KBM-7 (cell line): Measurements from ENCODE around the gene CRYBG3.

Experiments
- DNase-seq: peaks from one replicate; pipeline ENCODE4 v3.0.0-alpha.2; 2015
- in situ Hi-C: fragments of 300-500 bp; cut with MboI; formaldehyde crosslinking; loops from 2 replicates; pipeline ENCODE4 v1.14.3; 2020; ENCODE audit warnings: low sequenced_read_pairs, low pct_unique_long_range_greater_than_20kb, mixed read lengths

Gene CRYBG3

GRCh38 chr3:97959872-97960271 is 138.1 kb downstream of the CRYBG3 start:
- in situ Hi-C loops: no loop called here
- DNase-seq: no peak

GRCh38 chr3:97960551-97960950 is 138.7 kb downstream of the CRYBG3 start:
- in situ Hi-C loops: no loop called here

GRCh38 chr3:97960993-97961766 is 139.4 kb downstream of the CRYBG3 start:
- in situ Hi-C loops: no loop called here

More at GRCh38 chr3:97960551-97960950, 138.7 kb downstream of the CRYBG3 start:
- no peak for DNase-seq

GRCh38 chr3:97967966-97968365 is 146.2 kb downstream of the CRYBG3 start:
- in situ Hi-C loops: no loop called here
- DNase-seq: no peak

More at GRCh38 chr3:97960993-97961766, 139.4 kb downstream of the CRYBG3 start:
- no peak for DNase-seq

- in situ Hi-C loops: no loop called here
- DNase-seq: no peak
Observed at GRCh38 chr3:97968376-97968775, 146.6 kb downstream of the CRYBG3 start.

- no peak for DNase-seq
- in situ Hi-C loops: no loop called here
Observed at GRCh38 chr3:97969541-97969940, 147.7 kb downstream of the CRYBG3 start.

- in situ Hi-C loops: no loop called here
- DNase-seq: no peak
Observed at GRCh38 chr3:97970156-97970555, 148.3 kb downstream of the CRYBG3 start.

GRCh38 chr3:97970956-97971620 is 149.3 kb downstream of the CRYBG3 start:
- DNase-seq: no peak
- in situ Hi-C loops: no loop called here

GRCh38 chr3:97971679-97972567 is 150.1 kb downstream of the CRYBG3 start, which contains the start of gene RIOX2:
Gene RIOX2, minus strand, starts transcription at chr3:97972431. Its CDS starts 4,838 bp downstream, at chr3:97967593.
- peak; percentile 74 for DNase-seq
- in situ Hi-C loops: no loop called here

- no peak for DNase-seq
Observed at GRCh38 chr3:97972976-97973375, 151.2 kb downstream of the CRYBG3 start.

GRCh38 chr3:97974996-97975395 is 153.2 kb downstream of the CRYBG3 start:
- in situ Hi-C loops: no loop called here
- DNase-seq: no peak

More at GRCh38 chr3:97972976-97973375, 151.2 kb downstream of the CRYBG3 start:
- in situ Hi-C loops: no loop called here

- in situ Hi-C loops: no loop called here
- DNase-seq: no peak
Observed at GRCh38 chr3:97975466-97975865, 153.7 kb downstream of the CRYBG3 start.

- DNase-seq: no peak
- in situ Hi-C loops: no loop called here
Observed at GRCh38 chr3:97979610-97980009, 157.8 kb downstream of the CRYBG3 start.

GRCh38 chr3:97981886-97982285 is 160.1 kb downstream of the CRYBG3 start:
- in situ Hi-C loops: no loop called here
- no peak for DNase-seq

- DNase-seq: no peak
- in situ Hi-C loops: no loop called here
Observed at GRCh38 chr3:97983933-97984491, 162.2 kb downstream of the CRYBG3 start.

GRCh38 chr3:97987306-97987705 is 165.5 kb downstream of the CRYBG3 start:
- no peak for DNase-seq

GRCh38 chr3:97988784-97989568 is 167.2 kb downstream of the CRYBG3 start:
- no peak for DNase-seq
- in situ Hi-C loops: no loop called here

More at GRCh38 chr3:97987306-97987705, 165.5 kb downstream of the CRYBG3 start:
- in situ Hi-C loops: no loop called here

- in situ Hi-C loops: no loop called here
- DNase-seq: no peak
Observed at GRCh38 chr3:97990624-97991292, 168.9 kb downstream of the CRYBG3 start.
